Activated CD4-positive, alpha-beta T cell treated with anti-CD3 and anti-CD28 coated beads for 4 hours (primary cell): Measurements from ENCODE around the gene HERC4.
"Not testable (repeated sequence)": the region's sequence is repeated elsewhere in the genome, so short reads cannot be mapped to it uniquely, and the experiment has no call there.

Experiments used
- DNase-seq, 2 donors: peaks; one replicate each; pipeline ENCODE4 v3.0.0-alpha.2; 2020

Gene HERC4

DNA sequence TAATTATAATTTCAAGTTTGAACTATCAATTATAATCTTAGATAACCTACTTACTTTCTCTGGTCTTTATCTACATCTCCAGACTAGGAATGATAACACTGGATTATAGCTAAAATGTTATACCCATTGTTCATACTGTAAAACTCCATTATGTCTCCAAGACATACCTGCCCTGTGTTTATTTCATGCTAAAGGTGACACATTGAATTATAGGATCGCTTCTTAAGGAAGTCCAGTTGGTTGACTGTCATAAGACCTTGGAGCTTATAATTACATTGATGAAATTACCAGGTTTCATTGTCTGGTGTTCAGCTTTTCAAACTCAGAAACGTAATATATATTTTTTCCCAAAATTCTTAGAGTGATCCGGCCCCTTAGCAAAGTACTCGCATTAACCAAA, 15.5 kb upstream of the HERC4 start:
- DNase-seq = no peak

DNA sequence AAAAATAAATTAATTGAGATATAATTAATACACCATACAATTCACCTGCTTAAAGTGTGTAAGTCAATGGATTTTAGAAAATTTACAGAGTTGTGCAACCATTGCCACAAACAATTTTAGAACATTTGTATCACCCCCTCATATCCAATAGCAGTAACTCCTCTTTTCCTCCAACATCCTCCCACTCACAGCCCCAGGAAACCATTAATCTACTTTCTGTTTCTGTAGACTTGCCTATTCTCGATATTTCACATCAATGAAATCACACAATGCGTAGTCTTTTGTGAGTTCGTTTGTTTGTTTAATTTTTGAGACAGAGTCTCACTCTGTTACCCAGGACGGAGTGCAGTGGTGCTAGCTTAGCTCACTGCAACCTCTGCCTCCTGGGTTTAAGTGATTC, 13.7 kb upstream of the HERC4 start:
- DNase-seq = no peak

DNA sequence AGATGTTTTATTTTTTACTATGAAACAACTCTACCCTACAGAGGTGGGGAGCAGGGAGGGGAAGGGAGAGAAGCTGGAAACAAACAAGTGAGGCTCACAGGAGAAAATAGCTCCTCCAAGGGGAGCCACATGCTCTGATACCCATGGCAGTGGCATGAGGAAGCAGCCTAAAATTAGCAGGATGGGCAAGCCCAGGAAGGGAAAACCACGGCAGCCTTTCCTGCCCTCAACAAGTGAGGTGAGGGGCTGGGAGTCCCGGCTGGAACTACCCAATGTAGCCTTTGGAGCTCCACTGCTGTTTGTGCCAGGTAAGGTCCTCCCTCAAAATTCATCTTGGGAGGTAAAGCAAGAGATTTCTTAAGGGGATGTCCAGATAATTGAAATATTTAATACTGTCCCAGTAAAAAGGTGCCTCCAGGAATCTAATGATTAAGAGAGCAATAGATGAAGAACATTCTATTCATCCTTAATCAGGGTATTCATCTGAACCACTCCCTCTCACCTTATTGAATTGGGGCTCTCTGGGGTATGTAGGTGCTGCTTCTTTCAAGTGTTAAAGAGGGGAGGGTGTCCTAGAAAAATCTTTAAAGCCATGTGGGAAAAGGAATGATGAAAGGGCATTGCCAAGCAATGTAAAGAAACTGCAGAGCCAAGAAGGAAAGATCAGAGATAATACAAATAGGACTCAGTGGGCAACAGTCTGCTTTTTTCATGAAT, 12.8 kb upstream of the HERC4 start:
- no peak for DNase-seq

DNA sequence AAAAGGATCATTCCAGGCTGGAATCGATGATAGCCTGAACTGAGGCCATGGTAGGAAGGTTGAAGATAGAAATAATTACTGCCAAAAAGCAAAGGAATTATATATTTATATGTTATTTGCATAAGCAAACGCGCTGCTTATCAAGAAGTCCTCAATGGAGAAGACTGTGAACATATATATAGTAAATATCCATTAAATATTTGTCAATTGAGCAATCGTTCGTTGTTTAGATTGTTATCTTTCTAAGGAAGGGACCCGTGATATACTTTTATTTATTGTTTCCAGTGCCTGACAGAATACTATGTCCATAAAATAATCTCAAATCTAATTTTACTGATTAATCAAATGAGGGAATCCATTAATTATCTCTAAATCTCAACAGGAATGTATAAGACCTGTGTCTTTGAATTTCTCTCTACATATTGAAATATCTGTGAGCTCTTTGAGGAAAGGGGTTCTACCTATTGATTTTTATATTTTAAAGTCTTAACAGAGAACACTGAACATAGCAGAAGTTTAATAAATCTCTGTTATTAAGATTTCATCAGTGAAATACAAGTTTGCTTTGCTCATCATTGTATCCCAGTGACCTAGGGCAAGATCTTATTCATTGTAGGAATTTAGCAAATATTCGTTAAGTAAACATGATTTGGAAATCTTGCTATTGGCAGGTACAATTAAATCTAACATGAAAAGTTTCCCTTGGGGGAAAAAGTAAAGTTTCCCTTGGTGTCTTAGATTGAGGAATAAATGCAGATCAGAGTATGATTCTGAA, 12.0 kb upstream of the HERC4 start:
- no peak for DNase-seq

GRCh38 chr10:68086011-68086410, 10.9 kb upstream of the HERC4 start:
- DNase-seq = no peak

DNA sequence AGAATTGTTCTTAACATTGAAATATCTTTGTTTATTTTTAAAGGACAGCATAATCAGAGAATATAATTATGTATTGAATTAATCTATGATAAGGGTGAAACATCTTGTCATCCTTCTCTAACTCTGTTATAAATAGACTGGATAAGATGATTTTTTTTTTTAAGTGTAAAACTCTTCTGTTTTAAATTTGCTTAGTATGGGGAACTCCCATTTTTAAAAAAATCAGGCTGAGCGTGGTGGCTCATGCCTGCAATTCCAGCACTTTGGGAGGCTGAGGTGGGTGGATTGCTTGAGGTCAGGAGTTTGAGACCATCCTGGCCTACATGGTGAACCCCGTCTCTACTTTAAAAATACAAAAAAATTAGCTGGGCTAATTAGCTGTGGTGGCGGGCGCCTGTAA, 9.4 kb upstream of the HERC4 start:
- DNase-seq = no peak

GRCh38 chr10:68083953-68084352, 8.9 kb upstream of the HERC4 start:
- no peak for DNase-seq

DNA sequence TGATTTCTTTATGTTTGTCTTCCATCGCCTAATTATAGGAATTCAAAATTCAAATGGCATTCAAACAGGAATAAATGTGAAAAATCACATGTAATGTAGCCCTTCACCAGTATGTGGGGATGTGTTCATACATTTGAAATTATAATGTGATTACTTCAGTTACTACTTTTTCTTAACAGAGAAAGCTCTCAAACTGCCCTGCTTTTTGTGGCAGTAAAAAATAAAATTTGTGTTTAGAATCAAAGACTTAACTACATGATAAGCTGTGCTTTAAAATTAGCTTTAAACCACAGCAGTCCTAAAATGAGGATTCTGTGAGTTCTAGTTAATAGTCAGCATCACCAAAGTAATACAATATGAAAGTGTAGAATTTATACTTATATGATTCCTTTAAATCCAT, 7.8 kb upstream of the HERC4 start:
- DNase-seq = no peak

DNA sequence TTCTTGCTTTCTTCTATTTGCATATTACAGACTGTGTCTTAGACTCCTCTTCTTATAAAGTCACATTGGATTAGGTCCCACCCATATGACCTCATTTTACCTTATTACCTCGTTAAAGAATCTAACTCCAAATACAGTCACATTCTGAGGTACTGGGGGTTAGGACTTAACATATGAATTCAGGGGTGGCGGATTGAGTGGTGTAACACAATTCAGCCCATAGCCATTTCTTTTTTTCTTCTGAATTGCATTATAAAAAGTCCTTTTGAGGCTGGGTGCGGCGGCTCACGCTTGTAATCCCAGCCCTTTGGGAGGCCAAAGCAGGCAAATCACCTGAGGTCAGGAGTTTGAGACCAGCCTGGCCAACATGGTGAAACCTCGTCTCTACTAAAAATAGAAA, 6.8 kb upstream of the HERC4 start:
- no peak for DNase-seq

- no peak for DNase-seq
These were observed 5.9 kb upstream of the HERC4 start for GRCh38 chr10:68080853-68081431.

DNA sequence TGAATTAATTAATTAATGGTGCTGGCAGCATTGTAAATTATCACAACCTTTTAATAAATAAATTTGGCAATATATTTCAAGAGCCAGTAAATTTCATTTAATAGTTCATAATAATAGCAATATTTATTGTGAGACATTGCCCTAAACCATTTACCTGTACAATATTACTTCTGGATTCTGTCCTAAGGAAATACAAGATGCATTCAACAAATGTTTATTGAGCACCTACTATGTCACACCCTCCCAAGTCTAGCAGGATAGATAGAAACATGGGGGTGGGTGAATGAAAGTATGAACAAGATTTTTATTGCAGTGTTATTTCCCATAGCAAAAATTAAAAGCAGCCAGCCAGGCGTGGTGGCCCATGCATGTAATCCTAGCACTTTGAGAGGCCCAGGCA, 4.4 kb upstream of the HERC4 start:
- DNase-seq = no peak

- DNase-seq = no peak
These were observed 1.9 kb upstream of the HERC4 start for GRCh38 chr10:68077026-68077425.

DNA sequence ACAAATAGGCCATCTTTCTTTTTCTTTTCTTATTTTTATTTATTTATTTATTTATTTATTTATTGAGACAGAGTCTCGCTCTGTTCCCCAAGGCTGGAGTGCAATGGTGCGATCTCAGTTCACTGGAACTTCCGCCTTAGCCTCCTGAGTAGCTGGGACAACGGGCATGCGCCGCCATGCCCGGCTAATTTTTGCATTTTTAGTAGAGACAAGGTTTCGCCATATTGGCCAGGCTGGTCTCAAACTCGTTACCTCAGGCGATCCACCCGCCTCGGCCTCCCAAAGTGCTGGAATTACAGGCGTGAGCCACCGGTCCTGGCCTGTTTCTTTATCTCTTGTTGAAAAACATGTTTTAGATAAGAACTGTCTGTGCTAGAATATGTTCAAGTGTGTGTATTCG, 998 bp upstream of the HERC4 start:
- DNase-seq = not testable (repeated sequence)

GRCh38 chr10:68075550-68076004, 494 bp upstream of the HERC4 start:
- DNase-seq = no peak

GRCh38 chr10:68074031-68074774, 880 bp downstream of the HERC4 start:
- no peak for DNase-seq

- DNase-seq = no peak
These were observed 1.5 kb downstream of the HERC4 start for GRCh38 chr10:68073631-68074030.

DNA sequence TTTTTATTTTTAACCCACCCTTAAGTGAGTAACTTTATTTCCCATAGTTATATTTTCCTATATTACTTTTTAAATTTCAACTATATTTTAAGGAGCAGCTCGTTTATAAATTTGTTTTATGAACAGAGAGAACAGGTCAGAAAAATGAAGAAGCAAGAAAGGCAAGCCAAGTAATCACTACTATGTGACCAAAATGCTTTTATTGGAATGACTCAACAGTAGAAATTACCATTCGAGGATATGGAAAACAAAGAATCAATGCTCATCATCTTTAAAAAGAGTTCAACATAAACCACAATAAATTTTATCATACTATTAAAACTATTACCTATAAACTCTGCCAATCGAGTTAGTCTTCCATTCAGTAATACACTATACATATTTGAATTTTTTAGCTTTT, 7.6 kb downstream of the HERC4 start:
- DNase-seq = no peak

- DNase-seq = no peak
These were observed 8.1 kb downstream of the HERC4 start for GRCh38 chr10:68067029-68067428.

DNA sequence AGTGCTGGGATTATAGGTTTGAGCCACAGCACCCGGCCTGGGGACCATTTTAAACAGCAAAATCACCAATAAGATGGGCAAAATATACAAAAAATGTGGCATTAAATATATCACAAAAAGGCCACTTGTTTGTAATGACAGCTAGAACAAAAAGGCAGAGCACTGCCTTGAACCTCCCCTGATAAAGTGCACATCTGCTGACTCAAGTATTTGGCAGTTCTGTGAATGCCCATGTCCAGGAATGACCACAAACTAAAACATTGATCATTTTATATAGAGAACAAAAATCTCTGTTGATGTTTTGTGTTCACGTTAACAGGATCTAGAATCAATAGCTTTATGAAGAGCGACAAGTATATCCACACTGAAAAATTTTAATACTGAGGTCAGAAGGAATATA, 21.5 kb downstream of the HERC4 start:
- no peak for DNase-seq

- no peak for DNase-seq
These were observed 22.6 kb downstream of the HERC4 start for GRCh38 chr10:68052463-68052862.

DNA sequence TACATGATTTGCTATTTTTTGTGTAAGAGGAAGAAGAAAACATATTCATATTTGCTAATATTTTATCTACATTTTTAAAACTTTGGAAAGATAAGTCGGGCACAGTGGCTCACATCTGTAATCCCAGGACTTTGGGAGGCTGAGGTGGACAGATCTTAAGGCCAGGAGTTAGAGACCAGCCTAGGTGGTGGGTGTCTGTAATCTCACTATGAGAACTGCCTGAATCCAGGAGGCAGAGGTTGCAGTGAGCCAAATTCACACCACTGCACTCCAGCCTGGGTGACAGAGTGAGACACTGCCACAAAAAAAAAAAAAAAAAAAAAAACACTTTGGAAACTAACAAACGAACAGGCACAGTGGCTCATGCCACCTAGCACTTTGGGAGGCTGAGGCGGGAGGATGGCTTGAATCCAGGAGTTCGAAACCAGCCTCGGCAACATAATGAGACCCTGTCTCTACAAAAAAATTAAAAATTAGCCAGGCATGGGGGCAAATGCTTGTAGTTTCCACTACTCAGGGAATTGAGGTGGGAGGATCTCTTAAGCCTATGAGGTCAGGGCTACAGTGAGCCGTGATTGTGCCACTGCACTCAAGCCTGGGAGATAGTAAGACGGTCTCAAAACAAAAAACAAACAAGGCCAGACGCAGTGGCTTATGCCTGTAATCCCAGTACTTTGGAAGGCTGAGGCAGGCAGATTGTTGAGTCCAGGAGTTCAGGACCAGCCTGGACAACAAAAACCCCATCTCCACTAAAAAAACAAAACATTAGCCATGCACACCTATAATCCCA, 25.6 kb downstream of the HERC4 start:
- no peak for DNase-seq

DNA sequence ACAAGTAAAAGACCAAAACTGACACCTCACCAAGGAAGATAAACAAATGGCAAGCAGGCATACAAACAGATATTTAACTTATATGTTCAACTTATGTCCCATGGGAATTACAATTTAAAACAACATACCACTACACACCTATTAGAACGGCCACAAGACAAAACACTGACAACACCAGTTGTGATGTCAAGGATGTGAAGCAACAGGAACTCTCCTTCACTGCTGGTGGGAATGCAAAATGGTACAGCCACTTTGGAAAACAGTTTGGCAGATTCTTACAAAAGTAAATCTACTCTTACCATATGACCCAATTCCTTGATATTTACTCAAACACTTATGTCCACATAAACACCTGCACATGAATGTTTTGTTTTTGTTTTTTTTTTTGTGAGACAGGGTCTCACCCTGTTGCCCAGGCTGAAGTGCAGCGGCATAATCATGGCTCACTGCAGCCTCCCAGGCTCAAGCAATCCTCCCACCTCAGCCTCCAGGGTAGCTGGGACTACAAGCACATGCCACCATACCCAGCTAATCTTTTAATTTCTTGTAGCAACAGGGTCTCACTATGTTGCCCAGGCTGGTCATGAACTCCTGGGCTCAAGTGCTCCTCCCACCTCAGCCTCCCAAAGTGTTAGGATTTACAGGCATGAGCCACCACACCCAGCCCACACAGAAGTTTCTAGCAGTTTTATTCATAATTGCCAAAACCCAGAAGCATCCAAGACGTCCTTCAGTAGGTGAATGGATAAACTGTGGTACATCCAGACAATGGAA, 27.3 kb downstream of the HERC4 start:
- DNase-seq = no peak
